ENCODE measurements around the gene CCSER1.
"Not testable (repeated sequence)": the region's sequence is repeated elsewhere in the genome, so short reads cannot be mapped to it uniquely, and the experiment has no call there.

CCSER1 gene

GRCh38 chr4:91220315-91220714, 1093.1 kb downstream of the CCSER1 start:
- peak in 1 of 3 experiments; percentile 31 for DNase-seq

DNA sequence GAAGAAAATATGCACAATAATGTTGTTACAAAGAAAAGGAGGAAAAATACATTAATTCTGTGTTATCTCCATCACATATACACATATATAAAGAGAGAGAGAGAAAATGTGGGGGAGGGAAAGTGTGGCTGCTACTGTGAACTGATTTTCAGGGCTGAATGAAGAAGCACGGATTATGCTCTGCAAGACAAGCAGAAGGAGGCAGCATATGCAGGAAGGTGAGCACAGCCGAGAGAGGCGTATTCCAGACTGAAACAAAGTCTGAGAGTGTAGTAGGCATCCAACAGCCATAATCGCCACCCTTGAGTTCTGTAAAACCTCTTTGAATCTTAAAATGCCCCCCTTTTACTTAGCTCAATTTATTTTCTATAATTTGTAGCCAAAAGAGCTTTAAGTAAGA, 1094.8 kb downstream of the CCSER1 start:
- DNase-seq, result no peak

GRCh38 chr4:91226867-91227266, 1099.7 kb downstream of the CCSER1 start:
- no peak for DNase-seq

DNA sequence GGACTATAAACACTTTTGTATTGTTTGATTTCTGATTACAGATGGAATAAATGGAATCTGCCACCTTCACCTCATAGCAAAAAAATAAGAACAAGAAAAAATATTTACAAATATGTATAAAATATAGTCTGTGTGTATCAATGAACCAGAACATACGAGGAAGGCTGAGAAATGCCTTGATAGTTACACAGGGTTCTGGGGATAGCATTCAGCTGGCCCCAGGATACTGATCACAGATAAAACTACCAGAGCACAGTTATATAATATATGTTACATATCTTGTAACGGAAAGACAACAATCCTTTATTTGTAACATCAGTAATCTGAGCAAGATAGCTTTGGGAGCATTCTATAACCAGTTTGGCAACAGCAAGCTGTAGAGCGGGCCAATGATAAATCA, 1101.5 kb downstream of the CCSER1 start:
- no peak for DNase-seq

DNA sequence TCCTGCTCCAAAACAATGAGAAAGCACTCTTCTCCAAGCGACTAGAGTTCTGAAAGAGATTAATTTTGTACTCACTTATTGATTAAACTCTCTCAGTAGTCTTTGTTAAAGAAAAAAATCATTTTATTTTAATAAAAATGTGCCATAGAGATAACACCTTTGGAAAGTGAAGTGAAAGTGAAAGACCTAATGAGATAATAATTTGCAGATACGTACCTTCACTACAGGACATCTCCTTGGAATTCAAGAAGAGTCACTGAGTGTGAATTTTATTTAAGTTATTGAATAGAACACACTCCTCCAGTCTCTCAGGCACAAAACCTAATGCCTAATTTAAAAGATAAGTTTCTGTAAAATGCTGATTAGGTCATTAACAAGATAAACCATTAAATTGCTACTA, 1106.0 kb downstream of the CCSER1 start:
- no peak for DNase-seq

- no peak for DNase-seq
These were observed 1115.9 kb downstream of the CCSER1 start for GRCh38 chr4:91243132-91243531.

- no peak for DNase-seq
These were observed 1128.8 kb downstream of the CCSER1 start for GRCh38 chr4:91256043-91256442.

DNA sequence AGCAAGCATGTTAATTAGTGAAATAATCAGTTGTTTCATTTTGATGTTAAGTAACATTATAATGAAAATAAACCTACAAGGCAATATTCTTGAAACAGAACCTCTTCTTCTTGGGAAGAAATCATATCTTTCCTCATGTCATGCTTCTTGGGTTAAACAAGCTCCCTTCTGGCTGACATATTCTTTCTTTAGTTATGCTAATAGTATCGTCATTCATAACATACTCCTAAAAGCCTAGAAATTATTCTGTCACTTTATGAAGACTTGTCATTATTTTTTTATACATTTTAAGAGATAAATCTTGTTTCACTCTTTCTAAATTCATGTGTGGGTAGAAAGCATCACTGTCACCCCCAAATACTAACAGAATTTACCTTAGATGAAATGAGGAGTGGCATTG, 1129.6 kb downstream of the CCSER1 start:
- no peak for DNase-seq

- no peak for DNase-seq
These were observed 1130.5 kb downstream of the CCSER1 start for GRCh38 chr4:91257721-91258120.

GRCh38 chr4:91258326-91258725, 1131.1 kb downstream of the CCSER1 start:
- no peak for DNase-seq

DNA sequence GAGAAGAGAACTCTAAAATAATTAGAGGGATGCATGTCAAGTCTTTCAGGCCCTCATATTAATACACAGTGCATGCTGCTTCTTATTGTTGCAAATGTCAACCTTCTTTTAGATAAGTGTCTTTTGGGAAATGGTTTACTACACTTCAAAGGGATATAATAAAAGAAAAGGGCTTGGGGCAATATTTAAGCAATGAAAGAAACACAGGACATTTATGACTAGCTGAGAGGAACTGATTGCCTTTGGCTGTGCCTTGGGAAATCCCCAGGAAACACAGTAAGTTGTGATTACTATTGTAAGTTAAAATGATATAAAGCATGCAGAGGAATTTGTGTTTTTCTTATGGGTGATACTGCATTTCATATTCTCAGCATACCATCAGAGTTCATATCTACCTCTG, 1140.3 kb downstream of the CCSER1 start:
- DNase-seq, result peak in 2 of 3 experiments; percentile 29 to 86

GRCh38 chr4:91268481-91268880, 1141.3 kb downstream of the CCSER1 start:
- not testable (repeated sequence) for DNase-seq

GRCh38 chr4:91268913-91269312, 1141.7 kb downstream of the CCSER1 start:
- no peak for DNase-seq

- DNase-seq, result no peak
These were observed 1152.7 kb downstream of the CCSER1 start for GRCh38 chr4:91279899-91280298.

DNA sequence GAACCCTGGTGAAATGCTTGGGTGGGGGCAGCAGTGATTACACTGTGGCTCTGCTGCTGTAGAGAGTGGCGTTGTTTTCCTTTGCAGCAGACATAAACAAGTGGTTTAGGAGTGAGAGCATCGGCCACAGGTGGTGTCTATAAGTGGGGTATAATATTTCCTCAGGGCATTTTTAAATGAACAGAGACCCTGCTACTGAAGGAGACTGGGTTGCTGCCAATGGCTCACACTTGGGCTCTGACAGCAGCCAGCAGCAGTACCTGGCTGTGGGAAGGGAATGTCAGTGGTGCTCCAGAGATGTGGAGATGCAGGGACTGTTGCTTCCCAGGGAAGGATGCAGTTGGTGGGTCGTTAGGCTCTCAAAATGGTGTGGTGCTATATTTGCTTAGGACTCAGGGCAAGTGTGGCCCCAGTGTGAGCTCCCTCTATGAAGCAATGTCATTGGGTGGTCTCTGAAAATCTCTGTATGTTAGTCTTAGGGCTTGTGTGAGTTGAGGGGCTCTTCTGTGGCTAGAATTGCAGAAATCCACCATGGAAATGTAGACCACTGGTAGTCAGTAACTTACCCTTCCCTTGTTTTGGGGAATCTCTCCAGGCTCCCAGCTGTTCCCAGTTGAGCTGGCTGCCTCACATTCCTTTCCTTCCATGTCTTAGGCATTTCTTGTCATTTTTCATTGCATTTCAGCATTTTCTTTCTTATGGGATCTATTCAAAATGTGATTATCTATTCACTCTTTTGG, 1153.5 kb downstream of the CCSER1 start:
- peak in 2 of 3 experiments; percentile 18 to 69 for DNase-seq

DNA sequence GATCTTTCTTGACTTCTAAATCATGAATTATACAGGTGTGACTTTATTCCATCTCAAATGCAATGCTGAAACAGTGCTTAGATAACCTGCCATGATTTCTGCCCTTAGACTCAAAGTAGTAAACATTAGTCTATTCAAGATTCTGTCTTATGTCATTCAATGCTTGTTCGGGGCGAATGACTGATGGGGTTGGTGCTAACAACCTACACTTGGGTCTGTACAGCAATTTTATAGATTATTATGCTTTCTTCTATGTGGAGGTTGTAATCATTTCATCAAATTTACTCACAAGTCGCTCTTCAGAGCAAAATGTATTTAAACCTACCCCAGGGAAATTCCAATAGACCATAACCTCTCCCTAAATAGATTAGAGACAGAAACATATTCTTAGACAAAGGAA, 1155.0 kb downstream of the CCSER1 start:
- DNase-seq, result no peak

DNA sequence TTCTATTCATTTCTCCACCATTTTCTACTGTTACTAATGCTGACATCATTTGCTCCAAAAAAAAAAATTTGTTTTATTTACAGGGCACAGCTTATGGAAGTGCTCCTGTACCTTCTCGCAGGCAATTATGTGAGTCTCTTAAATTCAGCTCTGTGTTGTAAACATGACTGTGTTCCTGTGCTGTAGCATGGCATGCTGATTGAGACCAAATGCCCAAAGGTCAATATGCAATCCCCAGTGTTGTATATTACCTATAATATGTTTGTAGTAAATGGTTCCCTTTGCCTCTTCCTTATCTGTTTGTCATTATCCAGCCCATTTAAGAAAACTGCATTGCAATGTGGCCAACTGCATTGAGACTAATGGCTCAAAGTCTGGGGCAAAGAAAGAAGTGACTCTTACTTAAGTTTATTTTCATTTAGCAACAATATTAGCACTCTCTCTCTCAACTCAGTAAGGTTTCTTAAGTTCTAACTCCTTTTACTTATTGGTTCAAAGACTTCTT, 1156.6 kb downstream of the CCSER1 start:
- DNase-seq, result no peak

GRCh38 chr4:91284480-91284879, 1157.3 kb downstream of the CCSER1 start:
- no peak for DNase-seq

DNA sequence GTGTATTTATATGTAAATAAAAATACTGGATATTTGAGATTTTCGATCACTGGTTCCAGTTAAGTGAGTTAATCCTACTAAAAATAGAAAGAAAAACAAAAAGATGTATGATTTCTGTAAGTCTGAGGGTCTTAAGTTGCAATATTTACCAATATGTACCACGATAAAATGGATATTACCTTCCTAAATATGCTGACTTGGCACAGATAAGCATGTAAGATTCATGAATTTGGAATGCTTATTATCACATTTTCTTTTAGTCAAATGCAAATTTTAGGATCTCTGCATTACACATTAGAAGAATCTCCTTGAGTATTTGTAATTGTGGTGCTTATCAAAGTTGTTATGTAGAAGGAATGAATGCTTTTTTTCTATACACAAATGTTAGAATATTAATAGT, 1158.3 kb downstream of the CCSER1 start:
- no peak for DNase-seq

DNA sequence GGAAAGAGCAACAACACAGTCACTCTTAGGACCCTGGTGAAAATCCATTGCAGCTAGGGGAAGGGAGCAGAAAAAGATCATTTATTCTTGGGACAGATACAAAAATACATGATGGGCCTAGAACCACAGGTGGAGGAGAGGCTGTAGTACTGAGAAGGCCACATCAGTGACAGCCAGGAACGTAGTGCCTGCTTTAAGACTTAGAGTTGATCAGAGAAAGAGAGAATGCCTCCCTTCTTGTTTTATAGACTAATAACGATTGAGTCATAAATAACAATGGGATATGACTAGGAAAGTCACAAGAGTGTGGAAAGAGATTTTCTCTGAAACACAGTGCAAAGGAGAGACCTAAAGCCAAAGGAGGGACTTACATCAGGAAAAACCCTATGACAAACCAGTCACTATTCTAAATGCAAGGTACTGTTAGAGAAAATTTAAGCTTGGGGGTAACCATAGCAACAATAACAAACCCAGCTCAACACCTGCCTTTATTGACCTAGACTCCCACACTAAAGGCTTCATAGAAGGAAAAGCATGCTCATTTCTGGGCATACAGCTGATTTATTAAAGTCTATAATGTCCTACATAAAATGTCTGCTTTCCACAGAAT, 1161.6 kb downstream of the CCSER1 start:
- DNase-seq, result peak in 2 of 3 experiments; percentile 46 to 86

GRCh38 chr4:91298156-91298700, 1171.0 kb downstream of the CCSER1 start:
- DNase-seq, result no peak

GRCh38 chr4:91298824-91299223, 1171.6 kb downstream of the CCSER1 start:
- no peak for DNase-seq

GRCh38 chr4:91302120-91302519, 1174.9 kb downstream of the CCSER1 start:
- DNase-seq, result no peak

DNA sequence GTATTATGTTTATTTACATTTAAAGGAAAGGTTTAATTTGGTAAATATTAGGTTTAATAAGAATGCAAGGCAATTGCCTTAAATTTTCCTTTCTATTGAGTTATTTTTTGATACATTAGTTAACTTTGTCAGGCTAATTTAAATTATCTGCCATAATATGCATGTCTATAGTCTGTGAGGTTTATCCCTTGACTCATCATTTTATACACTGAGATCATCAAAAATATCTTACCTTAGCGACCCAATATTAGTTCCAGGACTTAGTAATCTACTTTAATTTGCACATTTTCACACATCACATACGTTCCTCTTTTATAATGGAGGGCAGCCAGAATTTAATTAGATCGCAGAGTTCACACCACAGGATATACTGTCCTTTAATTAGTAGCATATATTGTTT, 1177.1 kb downstream of the CCSER1 start:
- DNase-seq, result no peak
